Cardiac muscle cell (in vitro differentiated cells and primary cell): ENCODE results near the gene CRISP1. TPM values are rescaled to one million over a fixed set of nuclear protein-coding genes. Genes with fewer than 3 reads are reported as not detected.
"Not testable (repeated sequence)": the region's sequence is repeated elsewhere in the genome, so short reads cannot be mapped to it uniquely, and the experiment has no call there.

Experiments used
- DNase-seq, 2 donors: peaks; one replicate each; pipeline versions ENCODE4 v3.0.0 to v3.0.0-alpha.2; 2010 to 2017; ENCODE audit warnings: low read depth in 1 of 2, low spot score in 1 of 2
- H3K27ac ChIP-seq: fragments of 200-600 bp; sonication (generic); 2 replicates; pipeline ENCODE4 v1.5.1; 2016
- H3K27me3 ChIP-seq: fragments of 200-600 bp; sonication (generic); 2 replicates; pipeline ENCODE4 v1.6.0; 2016; ENCODE audit warnings: control low read depth
- H3K36me3 ChIP-seq: fragments of 200-600 bp; sonication (generic); 2 replicates; pipeline ENCODE4 v1.5.1; 2016; ENCODE audit warnings: control low read depth
- H3K4me1 ChIP-seq: fragments of 200-600 bp; sonication (generic); 2 replicates; pipeline ENCODE4 v1.8.1; 2017; ENCODE audit warnings: low read depth, mild to moderate bottlenecking, mixed run types
- H3K4me3 ChIP-seq: fragments of 200-600 bp; sonication (generic); 2 replicates; pipeline ENCODE4 v1.5.1; 2016; ENCODE audit warnings: mild to moderate bottlenecking
- H3K9me3 ChIP-seq: fragments of 200-600 bp; sonication (generic); 2 replicates; pipeline ENCODE4 v1.5.1; 2017; ENCODE audit warnings: low read depth, mild to moderate bottlenecking, control low read depth
- CTCF ChIP-seq: IDR thresholded peaks from 2 replicates; pipeline ENCODE4 v1.5.1; 2012; ENCODE audit warnings: low read depth, mild to moderate bottlenecking, low read length
- polyA plus RNA-seq: library from polyadenylated mRNA; unstranded; fragments of >200 nt; fragmentation: Nextera tagmentation; extraction: Ambion mirVana; gene quantifications from 2 replicates; pipeline ENCODE4 v1.2.1, GENCODE V29; 2016
- total RNA-seq: library from RNA; depleted of rRNA; stranded (reverse); fragments of >200 nt; gene quantifications from 2 replicates; pipeline ENCODE4 v1.2.3, GENCODE V29; 2016

Gene CRISP1
- total and polyA plus RNA-seq, 2 experiments from 2014 or later: not detected

GRCh38 chr6:49801525-49801924 is 64.8 kb downstream of the CRISP1 start:
- H3K27me3 ChIP-seq: no peaks in the 10 kb centered on the region
- no peak overlapping the region for H3K4me3 ChIP-seq
- no peaks in the 10 kb centered on the region for H3K4me1 ChIP-seq
- no peak for DNase-seq
- no peaks in the 10 kb centered on the region for H3K9me3 ChIP-seq
- H3K27ac ChIP-seq: no peak overlapping the region
- H3K36me3 ChIP-seq: no peaks in the 10 kb centered on the region
- TF ChIP-seq CTCF: no peak

GRCh38 chr6:49799090-49799489 is 67.2 kb downstream of the CRISP1 start:
- H3K27me3 ChIP-seq: no peaks in the 10 kb centered on the region
- H3K4me3 ChIP-seq: no peak overlapping the region
- H3K36me3 ChIP-seq: no peaks in the 10 kb centered on the region
- no peaks in the 10 kb centered on the region for H3K9me3 ChIP-seq
- TF ChIP-seq CTCF: no peak
- no peaks in the 10 kb centered on the region for H3K4me1 ChIP-seq
- no peak overlapping the region for H3K27ac ChIP-seq
- no peak for DNase-seq

GRCh38 chr6:49796842-49797455 is 69.4 kb downstream of the CRISP1 start:
- H3K27ac ChIP-seq, H3K9me3 ChIP-seq, H3K36me3 ChIP-seq, H3K4me1 ChIP-seq, H3K4me3 ChIP-seq, DNase-seq, H3K27me3 ChIP-seq: not testable (repeated sequence)

- no peaks in the 10 kb centered on the region for H3K9me3 ChIP-seq
- no peaks in the 10 kb centered on the region for H3K4me1 ChIP-seq
- DNase-seq: no peak
- no peaks in the 10 kb centered on the region for H3K27me3 ChIP-seq
- TF ChIP-seq CTCF: no peak
- H3K4me3 ChIP-seq: no peak overlapping the region
- no peaks in the 10 kb centered on the region for H3K36me3 ChIP-seq
- no peak overlapping the region for H3K27ac ChIP-seq
Observed at GRCh38 chr6:49790341-49790740, 76.0 kb downstream of the CRISP1 start.

GRCh38 chr6:49787176-49787575 is 79.2 kb downstream of the CRISP1 start, which contains the start of gene PGK2:
PGK2 (minus strand) TSS chr6:49787285; CDS start chr6:49787187, 98 bp downstream.
- no peaks in the 10 kb centered on the region for H3K9me3 ChIP-seq
- H3K36me3 ChIP-seq: no peaks in the 10 kb centered on the region
- no peak for TF ChIP-seq CTCF
- no peaks in the 10 kb centered on the region for H3K27me3 ChIP-seq
- H3K4me3 ChIP-seq: no peak within 1 kb of the TSS
- no peak for DNase-seq
- H3K27ac ChIP-seq: no peak within 1 kb of the TSS
- H3K4me1 ChIP-seq: no peaks in the 10 kb centered on the region

GRCh38 chr6:49784272-49784671 is 82.1 kb downstream of the CRISP1 start:
- no peak for TF ChIP-seq CTCF
- no peak for DNase-seq

More at GRCh38 chr6:49784272-49784671, 82.1 kb downstream of the CRISP1 start:
- no peak overlapping the region for H3K27ac ChIP-seq
- H3K27me3 ChIP-seq: no peaks in the 10 kb centered on the region
- H3K4me3 ChIP-seq: no peak overlapping the region
- no peaks in the 10 kb centered on the region for H3K9me3 ChIP-seq
- H3K36me3 ChIP-seq: no peaks in the 10 kb centered on the region
- H3K4me1 ChIP-seq: no peaks in the 10 kb centered on the region

Other genes starting within 250 kb of the CRISP1 start
- gene RHAG, start 229.7 kb downstream of the CRISP1 start, total RNA-seq: not detected in 2 replicates
- gene RHAG, start 229.7 kb downstream of the CRISP1 start, polyA plus RNA-seq: not detected in 2 replicates
- not detected in 2 replicates for gene CRISP2, start 153.0 kb downstream of the CRISP1 start, total RNA-seq
- not detected in 2 replicates for gene CRISP2, start 153.0 kb downstream of the CRISP1 start, polyA plus RNA-seq
- not detected in 2 replicates for gene CRISP3, start 122.1 kb downstream of the CRISP1 start, total RNA-seq
- not detected in 2 replicates for gene CRISP3, start 122.1 kb downstream of the CRISP1 start, polyA plus RNA-seq
- not detected in 2 replicates for gene PGK2, start 79.2 kb downstream of the CRISP1 start, total RNA-seq
- gene PGK2, start 79.2 kb downstream of the CRISP1 start, polyA plus RNA-seq: not detected in 2 replicates
- not detected in 2 replicates for gene DEFB114, start 97.6 kb upstream of the CRISP1 start, total RNA-seq
- not detected in 2 replicates for gene DEFB114, start 97.6 kb upstream of the CRISP1 start, polyA plus RNA-seq
- gene DEFB113, start 103.1 kb upstream of the CRISP1 start, total RNA-seq: not detected in 2 replicates
- not detected in 2 replicates for gene DEFB113, start 103.1 kb upstream of the CRISP1 start, polyA plus RNA-seq
- not detected in 2 replicates for gene DEFB110, start 155.5 kb upstream of the CRISP1 start, total RNA-seq
- not detected in 2 replicates for gene DEFB110, start 155.5 kb upstream of the CRISP1 start, polyA plus RNA-seq
- gene DEFB112, start 183.4 kb upstream of the CRISP1 start, total RNA-seq: not detected in 2 replicates
- gene DEFB112, start 183.4 kb upstream of the CRISP1 start, polyA plus RNA-seq: not detected in 2 replicates